Kidney epithelial cell (primary cell): ENCODE results near the gene LRRC3. TPM values are rescaled to one million over a fixed set of nuclear protein-coding genes. Genes with fewer than 3 reads are reported as not detected.
"Not testable (repeated sequence)": the region's sequence is repeated elsewhere in the genome, so short reads cannot be mapped to it uniquely, and the experiment has no call there.

Source experiments
- DNase-seq: peaks from one replicate; pipeline ENCODE4 v3.0.0-alpha.2; 2010; ENCODE audit warnings: low read depth
- H3K27me3 ChIP-seq: 2 replicates; pipeline ENCODE4 v1.6.0; 2011; ENCODE audit warnings: low read length; ENCODE audit not compliant: control insufficient read depth, insufficient read depth
- H3K36me3 ChIP-seq: 2 replicates; pipeline ENCODE4 v1.5.1; 2011; ENCODE audit warnings: low read length; ENCODE audit not compliant: control insufficient read depth, insufficient read depth
- H3K4me3 ChIP-seq: 2 replicates; pipeline ENCODE4 v1.5.1; 2011; ENCODE audit warnings: low read depth, mild to moderate bottlenecking, control low read depth, low read length
- total RNA-seq: library from RNA; depleted of rRNA; stranded (reverse); fragments of >200 nt; gene quantifications from 2 replicates; pipeline ENCODE4 v1.2.3, GENCODE V29; 2015
- TF ChIP-seq, protein P1 (sequence below): IDR thresholded peaks from 2 replicates; pipeline ENCODE4 v1.5.1; 2011; ENCODE audit warnings: mild to moderate bottlenecking, moderate library complexity, low read length, control low read depth, inconsistent platforms; ENCODE audit not compliant: insufficient read depth, poor library complexity, severe bottlenecking

Gene LRRC3
- total RNA-seq, 1 donor from 2014 or later = 3.4 TPM

GRCh38 chr21:44413566-44414290 lies 41.6 kb upstream of the LRRC3 start:
- Histone ChIP-seq H3K4me3 (no peak overlapping the region), H3K27me3 (no peaks in the 10 kb centered on the region), H3K36me3 (no peaks in the 10 kb centered on the region)
- no peak for DNase-seq
- TF ChIP-seq, protein P1, sequence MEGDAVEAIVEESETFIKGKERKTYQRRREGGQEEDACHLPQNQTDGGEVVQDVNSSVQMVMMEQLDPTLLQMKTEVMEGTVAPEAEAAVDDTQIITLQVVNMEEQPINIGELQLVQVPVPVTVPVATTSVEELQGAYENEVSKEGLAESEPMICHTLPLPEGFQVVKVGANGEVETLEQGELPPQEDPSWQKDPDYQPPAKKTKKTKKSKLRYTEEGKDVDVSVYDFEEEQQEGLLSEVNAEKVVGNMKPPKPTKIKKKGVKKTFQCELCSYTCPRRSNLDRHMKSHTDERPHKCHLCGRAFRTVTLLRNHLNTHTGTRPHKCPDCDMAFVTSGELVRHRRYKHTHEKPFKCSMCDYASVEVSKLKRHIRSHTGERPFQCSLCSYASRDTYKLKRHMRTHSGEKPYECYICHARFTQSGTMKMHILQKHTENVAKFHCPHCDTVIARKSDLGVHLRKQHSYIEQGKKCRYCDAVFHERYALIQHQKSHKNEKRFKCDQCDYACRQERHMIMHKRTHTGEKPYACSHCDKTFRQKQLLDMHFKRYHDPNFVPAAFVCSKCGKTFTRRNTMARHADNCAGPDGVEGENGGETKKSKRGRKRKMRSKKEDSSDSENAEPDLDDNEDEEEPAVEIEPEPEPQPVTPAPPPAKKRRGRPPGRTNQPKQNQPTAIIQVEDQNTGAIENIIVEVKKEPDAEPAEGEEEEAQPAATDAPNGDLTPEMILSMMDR = no peak

GRCh38 chr21:44414291-44415072 lies 40.8 kb upstream of the LRRC3 start:
- TF ChIP-seq, protein P1 = no peak
- DNase-seq = no peak
- no peak overlapping the region for H3K4me3 ChIP-seq
- H3K36me3 ChIP-seq = no peaks in the 10 kb centered on the region
- H3K27me3 ChIP-seq = no peaks in the 10 kb centered on the region

GRCh38 chr21:44415073-44416025 lies 40.0 kb upstream of the LRRC3 start:
- TF ChIP-seq, protein P1 = no peak
- Histone ChIP-seq H3K4me3 (no peak overlapping the region), H3K27me3 (no peaks in the 10 kb centered on the region), H3K36me3 (no peaks in the 10 kb centered on the region)
- DNase-seq = no peak

DNA sequence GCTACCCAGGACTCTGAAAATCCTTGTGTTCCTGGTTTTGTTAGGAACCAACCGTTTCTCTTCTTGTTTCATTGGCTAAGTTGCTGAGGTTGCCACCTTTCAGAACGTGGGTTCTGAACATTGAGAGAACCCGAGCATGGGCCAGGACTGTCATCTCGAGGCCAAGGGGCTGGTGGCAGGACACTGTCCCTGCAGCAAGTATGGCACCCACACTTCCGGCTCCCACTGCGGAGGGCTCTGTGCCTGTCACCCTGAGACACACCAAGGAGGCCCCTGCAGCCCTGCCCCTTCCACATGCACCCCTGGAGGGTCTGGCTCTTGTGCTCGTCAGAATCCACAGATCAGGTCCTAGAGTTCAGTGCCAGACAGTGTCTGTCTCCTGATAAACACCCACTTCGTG lies 39.1 kb upstream of the LRRC3 start:
- no peak overlapping the region for H3K4me3 ChIP-seq
- no peaks in the 10 kb centered on the region for H3K27me3 ChIP-seq
- no peak for DNase-seq
- H3K36me3 ChIP-seq = no peaks in the 10 kb centered on the region
- TF ChIP-seq, protein P1 = no peak

GRCh38 chr21:44417621-44418107 lies 37.6 kb upstream of the LRRC3 start:
- H3K27me3 ChIP-seq, H3K4me3 ChIP-seq, DNase-seq, H3K36me3 ChIP-seq: not testable (repeated sequence)
